ENCODE results near the gene ZSCAN5A. TPM values are rescaled to one million over a fixed set of nuclear protein-coding genes. Genes with fewer than 3 reads are reported as not detected.
"Not testable (repeated sequence)": the region's sequence is repeated elsewhere in the genome, so short reads cannot be mapped to it uniquely, and the experiment has no call there.

The ZSCAN5A gene
- total RNA-seq, 1 donor from 2014 or later: 10.3 TPM

- H3K9me3 Mint-ChIP-seq; intact Hi-C loops (cut with micrococcal nuclease); H3K27me3 Mint-ChIP-seq (ENCODE audit: low read depth); H3K36me3 Mint-ChIP-seq (ENCODE audit: low read depth); DNase-seq (ENCODE audit: low spot score); H3K4me1 Mint-ChIP-seq (ENCODE audit: low read depth); H3K27ac Mint-ChIP-seq; H3K4me3 Mint-ChIP-seq (ENCODE audit: low read depth): not testable (repeated sequence)
Observed at GRCh38 chr19:56210036-56210435, 104.6 kb downstream of the ZSCAN5A start.

GRCh38 chr19:56209091-56209490, 105.5 kb downstream of the ZSCAN5A start:
- Mint-ChIP-seq H3K27me3 (ENCODE audit: low read depth) (no peaks in the 10 kb centered on the region), H3K9me3 (no peaks in the 10 kb centered on the region), H3K36me3 (ENCODE audit: low read depth) (no peaks in the 10 kb centered on the region), H3K27ac (no peak overlapping the region), H3K4me3 (ENCODE audit: low read depth) (no peak overlapping the region), H3K4me1 (ENCODE audit: low read depth) (no peaks in the 10 kb centered on the region)
- intact Hi-C loops (cut with micrococcal nuclease): no loop called here
- DNase-seq (ENCODE audit: low spot score): no peak

GRCh38 chr19:56207581-56207980, 107.1 kb downstream of the ZSCAN5A start:
- H3K4me3 Mint-ChIP-seq (ENCODE audit: low read depth); H3K27ac Mint-ChIP-seq; H3K36me3 Mint-ChIP-seq (ENCODE audit: low read depth); H3K27me3 Mint-ChIP-seq (ENCODE audit: low read depth); H3K4me1 Mint-ChIP-seq (ENCODE audit: low read depth); H3K9me3 Mint-ChIP-seq; DNase-seq (ENCODE audit: low spot score); intact Hi-C loops (cut with micrococcal nuclease): not testable (repeated sequence)

GRCh38 chr19:56201973-56202372, 112.7 kb downstream of the ZSCAN5A start, which contains the start of gene ZSCAN5C:
ZSCAN5C (plus strand) TSS chr19:56202273; CDS start chr19:56205914, 3,641 bp downstream.
- intact Hi-C loops (cut with micrococcal nuclease): no loop called here
- Mint-ChIP-seq H3K9me3 (no peaks in the 10 kb centered on the region), H3K36me3 (ENCODE audit: low read depth) (no peaks in the 10 kb centered on the region), H3K4me3 (ENCODE audit: low read depth) (no peak within 1 kb of the TSS), H3K27me3 (ENCODE audit: low read depth) (no peaks in the 10 kb centered on the region), H3K4me1 (ENCODE audit: low read depth) (no peaks in the 10 kb centered on the region), H3K27ac (no peak within 1 kb of the TSS)
- DNase-seq (ENCODE audit: low spot score): no peak

- Mint-ChIP-seq H3K4me1 (ENCODE audit: low read depth) (no peaks in the 10 kb centered on the region), H3K4me3 (ENCODE audit: low read depth) (no peak overlapping the region), H3K9me3 (no peaks in the 10 kb centered on the region), H3K27ac (no peak overlapping the region), H3K36me3 (ENCODE audit: low read depth) (no peaks in the 10 kb centered on the region), H3K27me3 (ENCODE audit: low read depth) (no peaks in the 10 kb centered on the region)
- intact Hi-C loops (cut with micrococcal nuclease): no loop called here
- DNase-seq (ENCODE audit: low spot score): no peak
Observed at GRCh38 chr19:56199687-56200086, 115.0 kb downstream of the ZSCAN5A start.

GRCh38 chr19:56197646-56198045, 117.0 kb downstream of the ZSCAN5A start, which contains the start of gene ZSCAN5B:
ZSCAN5B (minus strand) TSS chr19:56197783; CDS start chr19:56193052, 4,731 bp downstream.
- H3K9me3 Mint-ChIP-seq; H3K27ac Mint-ChIP-seq; H3K4me3 Mint-ChIP-seq (ENCODE audit: low read depth); H3K4me1 Mint-ChIP-seq (ENCODE audit: low read depth); H3K36me3 Mint-ChIP-seq (ENCODE audit: low read depth); DNase-seq (ENCODE audit: low spot score); H3K27me3 Mint-ChIP-seq (ENCODE audit: low read depth); intact Hi-C loops (cut with micrococcal nuclease): not testable (repeated sequence)

GRCh38 chr19:56193981-56194640, 120.5 kb downstream of the ZSCAN5A start:
- Mint-ChIP-seq H3K27ac (no peak overlapping the region), H3K4me3 (ENCODE audit: low read depth) (no peak overlapping the region), H3K9me3 (no peaks in the 10 kb centered on the region), H3K4me1 (ENCODE audit: low read depth) (no peaks in the 10 kb centered on the region), H3K27me3 (ENCODE audit: low read depth) (no peaks in the 10 kb centered on the region), H3K36me3 (ENCODE audit: low read depth) (no peaks in the 10 kb centered on the region)
- intact Hi-C loops (cut with micrococcal nuclease): no loop called here
- DNase-seq (ENCODE audit: low spot score): no peak

GRCh38 chr19:56191711-56192110, 122.9 kb downstream of the ZSCAN5A start:
- Mint-ChIP-seq H3K4me3 (ENCODE audit: low read depth) (no peak overlapping the region), H3K36me3 (ENCODE audit: low read depth) (no peaks in the 10 kb centered on the region), H3K27ac (no peak overlapping the region), H3K4me1 (ENCODE audit: low read depth) (no peaks in the 10 kb centered on the region), H3K9me3 (no peaks in the 10 kb centered on the region), H3K27me3 (ENCODE audit: low read depth) (no peaks in the 10 kb centered on the region)
- intact Hi-C loops (cut with micrococcal nuclease): no loop called here
- DNase-seq (ENCODE audit: low spot score): no peak

- Mint-ChIP-seq H3K4me1 (ENCODE audit: low read depth) (no peaks in the 10 kb centered on the region), H3K4me3 (ENCODE audit: low read depth) (no peak overlapping the region), H3K27ac (no peak overlapping the region), H3K27me3 (ENCODE audit: low read depth) (no peaks in the 10 kb centered on the region), H3K36me3 (ENCODE audit: low read depth) (no peaks in the 10 kb centered on the region), H3K9me3 (no peaks in the 10 kb centered on the region)
- no peak for DNase-seq (ENCODE audit: low spot score)
- intact Hi-C loops (cut with micrococcal nuclease): no loop called here
Observed at GRCh38 chr19:56191115-56191514, 123.5 kb downstream of the ZSCAN5A start.

- H3K4me1 Mint-ChIP-seq (ENCODE audit: low read depth): no peaks in the 10 kb centered on the region
- H3K36me3 Mint-ChIP-seq (ENCODE audit: low read depth): no peaks in the 10 kb centered on the region
- H3K9me3 Mint-ChIP-seq: no peaks in the 10 kb centered on the region
- DNase-seq (ENCODE audit: low spot score): no peak
- intact Hi-C loops (cut with micrococcal nuclease): no loop called here
- no peak overlapping the region for H3K4me3 Mint-ChIP-seq (ENCODE audit: low read depth)
- no peaks in the 10 kb centered on the region for H3K27me3 Mint-ChIP-seq (ENCODE audit: low read depth)
- no peak overlapping the region for H3K27ac Mint-ChIP-seq
Observed at GRCh38 chr19:56189785-56190184, 124.9 kb downstream of the ZSCAN5A start.

GRCh38 chr19:56177564-56178243, 136.9 kb downstream of the ZSCAN5A start:
- Mint-ChIP-seq H3K4me1 (ENCODE audit: low read depth) (no peaks in the 10 kb centered on the region), H3K9me3 (no peaks in the 10 kb centered on the region), H3K36me3 (ENCODE audit: low read depth) (no peaks in the 10 kb centered on the region), H3K27ac (no peak overlapping the region), H3K27me3 (ENCODE audit: low read depth) (no peaks in the 10 kb centered on the region), H3K4me3 (ENCODE audit: low read depth) (no peak overlapping the region)
- no peak for DNase-seq (ENCODE audit: low spot score)
- intact Hi-C loops (cut with micrococcal nuclease): no loop called here

- H3K27ac Mint-ChIP-seq: no peak overlapping the region
Observed at GRCh38 chr19:56176881-56177280, 137.8 kb downstream of the ZSCAN5A start.

GRCh38 chr19:56176310-56176709, 138.3 kb downstream of the ZSCAN5A start:
- H3K36me3 Mint-ChIP-seq (ENCODE audit: low read depth); DNase-seq (ENCODE audit: low spot score); H3K4me3 Mint-ChIP-seq (ENCODE audit: low read depth); H3K9me3 Mint-ChIP-seq; H3K27ac Mint-ChIP-seq; H3K4me1 Mint-ChIP-seq (ENCODE audit: low read depth); H3K27me3 Mint-ChIP-seq (ENCODE audit: low read depth); intact Hi-C loops (cut with micrococcal nuclease): not testable (repeated sequence)

More at GRCh38 chr19:56176881-56177280, 137.8 kb downstream of the ZSCAN5A start:
- no peak for DNase-seq (ENCODE audit: low spot score)
- Mint-ChIP-seq H3K9me3 (no peaks in the 10 kb centered on the region), H3K4me1 (ENCODE audit: low read depth) (no peaks in the 10 kb centered on the region), H3K36me3 (ENCODE audit: low read depth) (no peaks in the 10 kb centered on the region), H3K4me3 (ENCODE audit: low read depth) (no peak overlapping the region), H3K27me3 (ENCODE audit: low read depth) (no peaks in the 10 kb centered on the region)
- intact Hi-C loops (cut with micrococcal nuclease): no loop called here
